Stimulated activated CD8-positive, alpha-beta memory T cell treated with anti-CD3 and anti-CD28 coated beads, Interleukin-4, amount 100 ng/mL, for 4 hours (primary cell): ENCODE data around the gene CFAP97D2.
A peak's percentile ranks its signal among the peaks of the same experiment; 100 is the strongest.
"Not testable (repeated sequence)": the region's sequence is repeated elsewhere in the genome, so short reads cannot be mapped to it uniquely, and the experiment has no call there.

Experiments
- DNase-seq, 2 donors: peaks; one replicate each; pipeline ENCODE4 v3.0.0-alpha.2; 2020; ENCODE audit warnings: low read depth in 2 of 2, low spot score in 1 of 2

CFAP97D2 gene

GRCh38 chr13:114198556-114198955 lies 19.5 kb downstream of the CFAP97D2 start:
- no peak for DNase-seq

GRCh38 chr13:114199526-114199925 lies 20.5 kb downstream of the CFAP97D2 start:
- DNase-seq, result not testable (repeated sequence)

- DNase-seq, result no peak
Observed at GRCh38 chr13:114199954-114200353, 20.9 kb downstream of the CFAP97D2 start.

- no peak for DNase-seq
Observed at GRCh38 chr13:114200399-114200911, 21.4 kb downstream of the CFAP97D2 start.

- DNase-seq, result no peak
Observed at GRCh38 chr13:114202581-114202980, 23.5 kb downstream of the CFAP97D2 start.

GRCh38 chr13:114203536-114203935 lies 24.5 kb downstream of the CFAP97D2 start:
- no peak for DNase-seq

- DNase-seq, result no peak
Observed at GRCh38 chr13:114204894-114205293, 25.8 kb downstream of the CFAP97D2 start.

- DNase-seq, result no peak
Observed at GRCh38 chr13:114208134-114208533, 29.1 kb downstream of the CFAP97D2 start.

- no peak for DNase-seq
Observed at GRCh38 chr13:114211446-114212157, 32.5 kb downstream of the CFAP97D2 start.

- no peak for DNase-seq
Observed at GRCh38 chr13:114212158-114212495, 33.1 kb downstream of the CFAP97D2 start.

GRCh38 chr13:114213980-114214379 lies 34.9 kb downstream of the CFAP97D2 start:
- no peak for DNase-seq

- DNase-seq, result no peak
Observed at GRCh38 chr13:114219392-114219791, 40.3 kb downstream of the CFAP97D2 start.

GRCh38 chr13:114222461-114222968 lies 43.5 kb downstream of the CFAP97D2 start:
- no peak for DNase-seq

- DNase-seq, result no peak
Observed at GRCh38 chr13:114224201-114224600, 45.1 kb downstream of the CFAP97D2 start.

- DNase-seq, result no peak
Observed at GRCh38 chr13:114225610-114226009, 46.6 kb downstream of the CFAP97D2 start.

- DNase-seq, result no peak
Observed at GRCh38 chr13:114226088-114226487, 47.0 kb downstream of the CFAP97D2 start.

- DNase-seq, result peak; percentile 67 to 75
Observed at GRCh38 chr13:114226699-114227323, 47.8 kb downstream of the CFAP97D2 start.

GRCh38 chr13:114227528-114227927 lies 48.5 kb downstream of the CFAP97D2 start:
- DNase-seq, result no peak

- DNase-seq, result no peak
Observed at GRCh38 chr13:114228176-114228575, 49.1 kb downstream of the CFAP97D2 start.

- no peak for DNase-seq
Observed at GRCh38 chr13:114229506-114229905, 50.4 kb downstream of the CFAP97D2 start.

- no peak for DNase-seq
Observed at GRCh38 chr13:114230117-114230516, 51.1 kb downstream of the CFAP97D2 start.

- DNase-seq, result no peak
Observed at GRCh38 chr13:114230575-114230974, 51.5 kb downstream of the CFAP97D2 start.
